ENCODE data around the gene CLEC16A.

CLEC16A gene

DNA sequence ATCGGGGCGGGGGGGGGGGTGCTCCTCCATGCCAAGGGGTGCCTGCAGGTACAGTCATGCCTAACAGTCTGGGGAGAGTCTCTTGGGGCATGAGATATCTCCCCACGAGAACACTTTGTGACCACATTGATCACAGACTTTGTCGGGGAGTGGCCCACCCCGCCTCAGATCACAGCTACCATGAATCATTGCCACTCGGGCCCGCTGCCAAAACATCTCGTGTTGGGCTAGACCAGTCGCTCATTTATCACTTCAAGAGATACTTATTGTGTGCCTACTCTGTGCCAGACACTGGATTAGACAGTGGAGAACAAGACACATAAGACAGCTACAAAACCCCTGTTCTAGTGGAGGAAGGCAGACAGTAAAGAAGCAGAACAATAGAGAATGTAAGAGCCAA, 72.6 kb downstream of the CLEC16A start:
- TF ChIP-seq CTCF (conservative IDR thresholded peaks at IDR 0.05) = no peak
- no peak overlapping the region for H3K27ac ChIP-seq

DNA sequence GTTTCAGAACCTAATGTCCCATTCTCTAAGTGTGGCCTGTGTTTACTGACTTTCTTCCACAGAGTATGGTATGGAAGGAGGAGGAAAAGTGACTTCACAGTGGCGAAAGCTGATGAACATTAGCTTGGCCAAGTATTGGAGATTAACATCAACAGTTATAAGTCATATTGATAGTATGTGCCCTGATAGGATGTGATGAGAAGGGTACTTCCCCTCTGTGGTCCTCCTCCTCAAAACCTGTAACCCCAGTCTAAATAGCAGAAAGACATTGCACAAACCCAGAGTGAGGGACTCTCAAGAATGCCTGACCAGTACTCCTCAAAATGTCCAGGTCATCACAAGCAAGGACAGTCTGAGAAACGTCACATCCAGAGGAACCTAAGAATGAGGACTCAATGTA, 73.1 kb downstream of the CLEC16A start:
- no peak for TF ChIP-seq CTCF (conservative IDR thresholded peaks at IDR 0.05)
- no peak overlapping the region for H3K27ac ChIP-seq

GRCh38 chr16:11020388-11020787, 76.0 kb downstream of the CLEC16A start:
- H3K27ac ChIP-seq = no peak overlapping the region
- no peak for TF ChIP-seq CTCF (conservative IDR thresholded peaks at IDR 0.05)

- no peak overlapping the region for H3K27ac ChIP-seq
- no peak for TF ChIP-seq CTCF (conservative IDR thresholded peaks at IDR 0.05)
These were observed 76.6 kb downstream of the CLEC16A start for GRCh38 chr16:11020792-11021551.

DNA sequence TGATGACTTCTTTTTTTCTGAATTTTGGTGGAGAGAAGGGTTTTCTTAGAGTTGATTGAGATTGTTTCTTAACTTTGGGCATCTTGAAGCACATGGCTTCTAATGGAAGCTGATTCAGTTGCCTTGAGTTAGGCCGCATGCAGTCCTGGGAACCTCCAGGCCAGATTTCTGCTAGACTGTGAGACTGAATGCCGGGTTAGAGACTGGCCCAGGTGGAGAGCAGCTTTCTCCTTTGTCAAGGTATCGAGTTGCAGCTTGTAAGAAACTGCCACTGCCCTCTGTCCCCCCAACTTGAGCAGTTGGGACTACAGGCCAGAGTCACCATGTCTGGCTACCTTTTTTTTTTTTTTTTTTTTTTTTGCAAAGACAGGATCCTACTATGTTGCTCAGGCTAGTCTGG, 77.6 kb downstream of the CLEC16A start:
- TF ChIP-seq CTCF (conservative IDR thresholded peaks at IDR 0.05) = no peak
- H3K27ac ChIP-seq = no peak overlapping the region

GRCh38 chr16:11023262-11024039, 79.1 kb downstream of the CLEC16A start:
- H3K27ac ChIP-seq = no peak overlapping the region
- TF ChIP-seq CTCF (conservative IDR thresholded peaks at IDR 0.05) = no peak

- H3K27ac ChIP-seq = no peak overlapping the region
- no peak for TF ChIP-seq CTCF (conservative IDR thresholded peaks at IDR 0.05)
These were observed 80.1 kb downstream of the CLEC16A start for GRCh38 chr16:11024333-11025053.
